Fibroblast of the aortic adventitia (primary cell): ENCODE measurements around the gene PRPS1. TPM values are rescaled to one million over a fixed set of nuclear protein-coding genes. Genes with fewer than 3 reads are reported as not detected.

ENCODE experiments used
- DNase-seq: peaks from one replicate; pipeline ENCODE4 v3.0.0-alpha.2; 2010; ENCODE audit warnings: low read depth
- H3K4me3 ChIP-seq: 2 replicates; pipeline ENCODE4 v1.5.1; 2011; ENCODE audit warnings: low read depth, mild to moderate bottlenecking, control low read depth, low read length, moderate library complexity
- CTCF ChIP-seq: IDR thresholded peaks from 2 replicates; pipeline ENCODE4 v1.5.1; 2011; ENCODE audit warnings: mild to moderate bottlenecking, low read length, control low read depth, inconsistent platforms; ENCODE audit not compliant: insufficient read depth
- total RNA-seq: library from RNA; depleted of rRNA; stranded (reverse); fragments of >200 nt; gene quantifications from 2 replicates; pipeline ENCODE4 v1.2.3, GENCODE V29; 2012; ENCODE audit warnings: low replicate concordance

The PRPS1 gene
- total RNA-seq, 1 donor: 37.9 TPM

DNA sequence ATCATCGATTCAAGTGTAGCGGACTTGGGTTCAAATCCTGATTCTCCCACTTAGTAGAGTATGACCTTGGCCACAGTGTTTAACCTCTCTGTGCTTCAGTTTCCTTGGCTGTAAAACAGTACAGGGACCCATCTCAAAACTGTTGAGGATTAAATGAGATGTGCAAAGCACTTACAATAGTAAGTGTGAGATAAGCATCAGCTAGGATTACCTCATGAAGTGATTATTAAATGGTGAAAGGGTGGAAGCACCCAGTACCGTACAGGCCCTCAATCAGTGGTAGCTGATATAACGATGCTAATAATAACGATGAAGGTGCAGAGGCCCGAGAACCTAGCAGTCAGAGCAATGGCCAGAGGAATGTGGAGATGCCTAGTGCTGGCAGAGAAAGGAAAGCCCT, 45.1 kb downstream of the PRPS1 start:
- DNase-seq: no peak
- no peak for TF ChIP-seq CTCF

DNA sequence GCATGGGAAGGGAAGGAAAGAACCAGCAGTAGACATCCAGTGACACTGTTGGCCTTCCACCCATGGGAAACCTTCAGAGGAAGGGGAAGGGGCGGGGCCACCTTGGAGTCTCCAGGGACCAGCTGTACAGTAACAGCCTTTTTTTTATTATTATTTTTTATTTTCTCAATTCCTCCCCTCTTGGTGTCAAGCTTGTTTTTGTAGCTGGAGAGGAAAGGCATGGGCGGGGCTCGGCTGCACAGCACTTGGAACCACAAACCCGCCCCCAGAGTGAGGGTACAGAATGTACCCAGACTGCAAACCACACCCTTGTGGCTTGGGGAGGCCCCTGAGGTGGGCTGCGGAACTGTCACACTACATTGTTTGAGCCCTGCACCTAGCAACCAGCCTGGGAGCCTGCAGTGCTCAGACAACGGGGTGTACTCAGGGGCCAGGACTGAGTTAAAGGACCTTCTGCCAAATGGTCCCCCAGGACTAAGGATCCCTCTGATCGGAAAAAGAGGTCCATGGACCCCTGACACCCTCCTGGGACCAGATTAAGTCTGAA, 45.7 kb downstream of the PRPS1 start:
- TF ChIP-seq CTCF: no peak
- no peak for DNase-seq
- no peak overlapping the region for H3K4me3 ChIP-seq

More for the DNA sequence above, 45.1 kb downstream of the PRPS1 start:
- no peak overlapping the region for H3K4me3 ChIP-seq

- no peak for TF ChIP-seq CTCF
- peak; percentile 32 for DNase-seq
- no peak overlapping the region for H3K4me3 ChIP-seq
Measured at GRCh38 chrX:107674480-107675364, 46.4 kb downstream of the PRPS1 start.

DNA sequence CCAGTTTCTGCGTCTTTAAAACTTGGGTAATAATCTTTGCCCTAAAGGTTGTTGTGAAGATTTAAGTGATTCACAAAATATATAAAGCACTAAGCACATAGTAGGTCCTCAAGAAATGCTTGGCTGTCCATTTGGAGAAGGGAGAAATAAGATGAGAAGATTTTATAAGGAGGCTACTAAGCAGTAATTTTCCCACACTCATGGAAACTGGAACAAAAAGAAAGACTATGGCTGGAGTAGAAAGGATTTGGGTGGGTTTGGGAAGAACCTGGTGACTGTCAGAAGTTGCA, 47.0 kb downstream of the PRPS1 start:
- no peak for TF ChIP-seq CTCF
- DNase-seq: no peak
- H3K4me3 ChIP-seq: no peak overlapping the region

- peak; percentile 57 for DNase-seq
- peak overlapping the region; percentile 70 for H3K4me3 ChIP-seq
- no peak for TF ChIP-seq CTCF
Measured at GRCh38 chrX:107675823-107676555, 47.7 kb downstream of the PRPS1 start.

DNA sequence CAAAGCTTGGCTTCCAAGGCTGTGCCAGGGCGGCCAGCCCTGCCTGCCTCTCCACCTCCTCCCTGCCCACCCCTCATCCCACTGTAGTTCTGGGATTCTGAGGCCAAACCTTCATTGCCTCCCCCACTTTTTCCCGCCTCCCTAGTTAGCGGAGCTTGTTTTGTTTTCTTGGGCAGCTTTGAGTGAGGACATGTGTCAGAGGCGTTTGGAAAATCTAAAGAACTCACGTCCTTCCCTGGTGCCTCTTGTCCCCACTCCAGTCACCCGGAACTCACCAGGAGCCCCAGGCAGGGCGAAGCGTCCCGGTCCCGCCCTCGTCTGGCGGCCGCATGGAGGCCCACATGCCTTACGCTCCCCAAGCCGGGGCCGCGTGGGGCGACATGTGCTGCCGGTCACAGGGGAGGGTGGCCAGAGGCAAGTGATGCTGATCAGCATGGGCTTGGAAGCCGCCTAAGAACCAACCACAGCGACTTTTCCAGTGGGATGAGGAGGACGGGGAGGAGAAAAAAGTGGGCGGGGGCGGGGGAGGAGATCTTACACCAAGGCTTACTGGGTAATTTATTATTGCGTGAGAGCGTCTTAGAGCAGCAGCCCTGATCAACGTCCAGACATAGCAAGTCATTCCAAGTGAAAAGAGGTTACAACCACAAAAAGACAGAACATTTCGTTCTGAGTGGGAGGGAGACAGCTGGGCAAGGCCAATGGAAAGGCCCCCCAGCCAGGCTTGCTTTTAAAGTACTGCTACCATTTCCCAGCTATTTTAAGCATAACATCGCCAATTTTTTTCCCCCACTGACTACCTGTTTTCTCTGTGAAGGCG, 48.5 kb downstream of the PRPS1 start:
- peak overlapping the region; percentile 70 for H3K4me3 ChIP-seq
- no peak for TF ChIP-seq CTCF
- peak; percentile 88 for DNase-seq
